SK-N-SH treated with all-trans-retinoic acid at 6 μM for 48 hours (cell line): ENCODE measurements around the gene PPARG.

Experiments
- ATAC-seq: fragments of 200-7000 bp; cut with Tn5 transposase; 3 replicates; pipeline ENCODE4 v1.9.1; 2020; ENCODE audit warnings: mild to moderate bottlenecking, moderate library complexity
- ARNTL ChIP-seq: fragments of 450-650 bp; formaldehyde crosslinking; IDR thresholded peaks from 2 replicates; pipeline ENCODE4 v1.5.0; 2020; ENCODE audit warnings: low read depth, mild to moderate bottlenecking, moderate library complexity, borderline replicate concordance
- CSDC2 ChIP-seq: fragments of 250-450 bp; sonication (Bioruptor Pico); IDR thresholded peaks from 2 replicates; pipeline ENCODE4 v1.5.0; 2020; ENCODE audit warnings: mild to moderate bottlenecking, moderate library complexity
- CSRNP3 ChIP-seq: fragments of 250-450 bp; sonication (Bioruptor Pico); IDR thresholded peaks from 2 replicates; pipeline ENCODE4 v1.5.1; 2021; ENCODE audit warnings: mild to moderate bottlenecking, moderate library complexity
- ESRRG ChIP-seq: fragments of 250-450 bp; sonication (Bioruptor Pico); IDR thresholded peaks from 2 replicates; pipeline ENCODE4 v1.6.1; 2021; ENCODE audit warnings: mild to moderate bottlenecking
- GLIS3 ChIP-seq: fragments of 250-450 bp; sonication (Bioruptor Pico); IDR thresholded peaks from 2 replicates; pipeline ENCODE4 v1.5.0; 2020; ENCODE audit warnings: mild to moderate bottlenecking, moderate library complexity
- ISL1 ChIP-seq: fragments of 250-450 bp; sonication (Bioruptor Pico); IDR thresholded peaks from 2 replicates; pipeline ENCODE4 v2.1.2; 2022; ENCODE audit warnings: mild to moderate bottlenecking, moderate library complexity
- OSR1 ChIP-seq: fragments of 250-450 bp; sonication (Bioruptor Pico); IDR thresholded peaks from 2 replicates; pipeline ENCODE4 v1.8.0; 2022; ENCODE audit warnings: moderate library complexity, mild to moderate bottlenecking, inconsistent platforms
- PATZ1 ChIP-seq: fragments of 250-450 bp; sonication (Bioruptor Pico); IDR thresholded peaks from 2 replicates; pipeline ENCODE4 v1.8.0; 2020; ENCODE audit warnings: mild to moderate bottlenecking, moderate library complexity, borderline replicate concordance
- POU6F1 ChIP-seq: fragments of 250-450 bp; sonication (Bioruptor Pico); IDR thresholded peaks from 2 replicates; pipeline ENCODE4 v1.8.0; 2021; ENCODE audit warnings: low read depth, mild to moderate bottlenecking, moderate library complexity, borderline replicate concordance
- PPARA ChIP-seq: fragments of 250-450 bp; sonication (Bioruptor Pico); IDR thresholded peaks from 2 replicates; pipeline ENCODE4 v1.5.0; 2020; ENCODE audit warnings: mild to moderate bottlenecking, borderline replicate concordance
- RARB ChIP-seq: fragments of 250-450 bp; sonication (Bioruptor Pico); IDR thresholded peaks from 2 replicates; pipeline ENCODE4 v1.8.0; 2021; ENCODE audit warnings: mild to moderate bottlenecking, moderate library complexity
- SNAI2 ChIP-seq: fragments of 250-450 bp; sonication (Bioruptor Pico); IDR thresholded peaks from 2 replicates; pipeline ENCODE4 v1.5.0; 2020; ENCODE audit warnings: mild to moderate bottlenecking, moderate library complexity
- TSHZ2 ChIP-seq: fragments of 250-450 bp; sonication (Bioruptor Pico); IDR thresholded peaks from 2 replicates; pipeline ENCODE4 v1.5.0; 2020; ENCODE audit warnings: mild to moderate bottlenecking, moderate library complexity
- ZC3H10 ChIP-seq: fragments of 250-450 bp; sonication (Bioruptor Pico); IDR thresholded peaks from 2 replicates; pipeline ENCODE4 v1.5.1; 2021; ENCODE audit warnings: mild to moderate bottlenecking, moderate library complexity
- ZFP3 ChIP-seq: fragments of 250-450 bp; sonication (Bioruptor Pico); IDR thresholded peaks from 2 replicates; pipeline ENCODE4 v1.5.0; 2020; ENCODE audit warnings: mild to moderate bottlenecking, moderate library complexity
- ZFP30 ChIP-seq: fragments of 450-650 bp; formaldehyde crosslinking; IDR thresholded peaks from 2 replicates; pipeline ENCODE4 v1.5.0; 2022; ENCODE audit warnings: mild to moderate bottlenecking, moderate library complexity
- ZNF70 ChIP-seq: fragments of 450-650 bp; formaldehyde crosslinking; IDR thresholded peaks from 2 replicates; pipeline ENCODE4 v1.5.0; 2020; ENCODE audit warnings: mild to moderate bottlenecking, moderate library complexity
- ZNF8 ChIP-seq: fragments of 450-650 bp; formaldehyde crosslinking; IDR thresholded peaks from 2 replicates; pipeline ENCODE4 v1.5.0; 2020; ENCODE audit warnings: mild to moderate bottlenecking, moderate library complexity
- TF ChIP-seq, protein P1 (sequence below): fragments of 250-450 bp; sonication (Bioruptor Pico); IDR thresholded peaks from 2 replicates; pipeline ENCODE4 v1.5.1; 2020; ENCODE audit warnings: low read depth, mild to moderate bottlenecking, moderate library complexity

Gene PPARG

DNA sequence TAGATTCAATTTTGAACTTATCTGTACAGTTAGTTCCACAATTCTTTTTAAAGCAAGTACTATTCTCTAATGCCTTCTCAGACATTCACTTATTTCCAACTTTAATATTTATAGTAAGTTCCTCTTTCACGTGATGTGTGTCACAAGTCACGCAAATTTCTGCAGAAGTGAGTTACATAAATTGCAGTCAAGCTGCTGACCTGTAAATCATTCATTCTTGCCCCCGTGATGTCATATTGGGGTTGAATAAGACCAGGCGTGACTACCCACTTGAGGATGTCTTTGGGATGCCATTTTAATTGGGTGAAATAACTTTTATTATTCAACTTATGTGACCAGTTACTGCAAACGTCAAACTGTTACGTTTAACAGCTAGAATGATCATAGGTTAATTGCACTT is 15.1 kb downstream of the PPARG start:
- ATAC-seq: no peak
- TF ChIP-seq RARB (CRISPR knock-in tag): no peak
- TF ChIP-seq ZNF8 (CRISPR knock-in tag): no peak
- TF ChIP-seq ZFP3 (CRISPR knock-in tag): no peak
- no peak for TF ChIP-seq ARNTL (CRISPR knock-in tag)
- no peak for TF ChIP-seq SNAI2
- no peak for TF ChIP-seq ZFP30
- TF ChIP-seq, protein P1, sequence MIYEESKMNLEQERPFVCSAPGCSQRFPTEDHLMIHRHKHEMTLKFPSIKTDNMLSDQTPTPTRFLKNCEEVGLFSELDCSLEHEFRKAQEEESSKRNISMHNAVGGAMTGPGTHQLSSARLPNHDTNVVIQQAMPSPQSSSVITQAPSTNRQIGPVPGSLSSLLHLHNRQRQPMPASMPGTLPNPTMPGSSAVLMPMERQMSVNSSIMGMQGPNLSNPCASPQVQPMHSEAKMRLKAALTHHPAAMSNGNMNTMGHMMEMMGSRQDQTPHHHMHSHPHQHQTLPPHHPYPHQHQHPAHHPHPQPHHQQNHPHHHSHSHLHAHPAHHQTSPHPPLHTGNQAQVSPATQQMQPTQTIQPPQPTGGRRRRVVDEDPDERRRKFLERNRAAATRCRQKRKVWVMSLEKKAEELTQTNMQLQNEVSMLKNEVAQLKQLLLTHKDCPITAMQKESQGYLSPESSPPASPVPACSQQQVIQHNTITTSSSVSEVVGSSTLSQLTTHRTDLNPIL (CRISPR knock-in tag): no peak
- TF ChIP-seq GLIS3: no peak
- no peak for TF ChIP-seq CSRNP3 (CRISPR knock-in tag)
- TF ChIP-seq ZNF70: no peak
- no peak for TF ChIP-seq ISL1 (CRISPR knock-in tag)
- TF ChIP-seq ESRRG (CRISPR knock-in tag): no peak
- TF ChIP-seq PATZ1 (CRISPR knock-in tag): no peak
- TF ChIP-seq OSR1 (CRISPR knock-in tag): no peak
- no peak for TF ChIP-seq PPARA (CRISPR knock-in tag)

- no peak for ATAC-seq
- TF ChIP-seq CSDC2: no peak
- TF ChIP-seq, protein P1 (CRISPR knock-in tag): no peak
- no peak for TF ChIP-seq PPARA (CRISPR knock-in tag)
- TF ChIP-seq GLIS3: no peak
- no peak for TF ChIP-seq TSHZ2 (CRISPR knock-in tag)
- no peak for TF ChIP-seq ESRRG (CRISPR knock-in tag)
- TF ChIP-seq POU6F1 (CRISPR knock-in tag): no peak
- no peak for TF ChIP-seq CSRNP3 (CRISPR knock-in tag)
These were observed 18.3 kb downstream of the PPARG start for GRCh38 chr3:12307136-12307535.

DNA sequence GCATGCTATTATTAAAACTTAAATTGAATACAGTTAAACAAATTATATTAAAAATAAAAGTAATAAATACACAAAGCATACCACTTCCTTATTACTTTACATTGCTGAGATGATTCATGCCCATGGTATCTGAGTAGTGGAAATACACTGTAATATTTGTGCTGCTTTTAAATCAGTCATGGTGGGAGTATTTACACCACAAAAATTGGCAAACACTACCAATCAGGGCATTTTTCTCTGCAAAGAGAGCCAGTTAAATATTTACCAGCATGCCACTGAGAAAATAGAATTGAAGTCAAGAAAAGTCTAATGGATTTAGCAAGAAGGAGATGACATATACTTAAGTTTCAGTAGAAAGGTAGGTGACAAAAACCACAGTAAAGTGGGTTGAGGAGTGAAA is 19.6 kb downstream of the PPARG start:
- peak; percentile 65 for ATAC-seq
- TF ChIP-seq PATZ1 (CRISPR knock-in tag) (peak; percentile 34; the same call in 1 of the 2 replicates), ZFP3 (CRISPR knock-in tag) (no peak), ISL1 (CRISPR knock-in tag) (peak; percentile 52; the same call in 1 of the 2 replicates), ZC3H10 (CRISPR knock-in tag) (peak; percentile 47; the same call in 1 of the 2 replicates), ZNF8 (CRISPR knock-in tag) (no peak)
